NCI-H1436 (cell line): Measurements from ENCODE around the gene FGF16.
"Not testable (repeated sequence)": the region's sequence is repeated elsewhere in the genome, so short reads cannot be mapped to it uniquely, and the experiment has no call there.

ENCODE experiments used
- DNase-seq: peaks from one replicate; lab custom pipeline; 2025; lab: John Stamatoyannopoulos, UW

The FGF16 gene

GRCh38 chrX:77447653-77448569 lies 722 bp downstream of the FGF16 start:
- no peak for DNase-seq

- no peak for DNase-seq
These were observed 3.2 kb downstream of the FGF16 start for GRCh38 chrX:77450415-77450814.

- DNase-seq, result no peak
These were observed 3.8 kb downstream of the FGF16 start for GRCh38 chrX:77450996-77451395.

- no peak for DNase-seq
These were observed 6.0 kb downstream of the FGF16 start for GRCh38 chrX:77453190-77453589.

- DNase-seq, result no peak
These were observed 8.2 kb downstream of the FGF16 start for GRCh38 chrX:77455437-77455836.

GRCh38 chrX:77484045-77484444 lies 36.9 kb downstream of the FGF16 start:
- DNase-seq, result no peak

- DNase-seq, result peak; percentile 42
These were observed 46.7 kb downstream of the FGF16 start for GRCh38 chrX:77493677-77494553.

GRCh38 chrX:77500164-77500563 lies 53.0 kb downstream of the FGF16 start:
- DNase-seq, result not testable (repeated sequence)

- DNase-seq, result no peak
These were observed 55.8 kb downstream of the FGF16 start for GRCh38 chrX:77502951-77503525.

GRCh38 chrX:77505227-77505626 lies 58.0 kb downstream of the FGF16 start:
- no peak for DNase-seq
